Muscle layer of colon (tissue), 2 donors: ENCODE measurements around the gene ROCK2.
"Not testable (repeated sequence)": the region's sequence is repeated elsewhere in the genome, so short reads cannot be mapped to it uniquely, and the experiment has no call there.

Experiments
- H3K27ac ChIP-seq: one replicate; pipeline ENCODE4 v1.7.0; 2013; ENCODE audit warnings: low read depth, mild to moderate bottlenecking, low read length, moderate library complexity
- H3K27me3 ChIP-seq, 2 donors: one replicate each; pipeline ENCODE4 v1.7.0; 2013; ENCODE audit warnings: low read length in 2 of 2, mild to moderate bottlenecking in 2 of 2; ENCODE audit not compliant: insufficient read depth in 2 of 2, control insufficient read depth in 1 of 2
- H3K36me3 ChIP-seq: one replicate; pipeline ENCODE4 v1.7.0; 2013; ENCODE audit warnings: mild to moderate bottlenecking, low read length; ENCODE audit not compliant: insufficient read depth
- H3K4me1 ChIP-seq: one replicate; pipeline ENCODE4 v1.7.0; 2013; ENCODE audit warnings: mild to moderate bottlenecking, low read length; ENCODE audit not compliant: insufficient read depth
- H3K4me3 ChIP-seq, 2 donors: one replicate each; pipeline ENCODE4 v1.7.0; 2013; ENCODE audit warnings: low read length in 2 of 2, low read depth in 1 of 2, mild to moderate bottlenecking in 1 of 2, moderate library complexity in 1 of 2
- H3K9ac ChIP-seq: one replicate; pipeline ENCODE4 v1.7.0; 2013; ENCODE audit warnings: low read length
- H3K9me3 ChIP-seq: one replicate; pipeline ENCODE4 v1.7.0; 2013; ENCODE audit warnings: mild to moderate bottlenecking, low read length
- donor health status: abdominal sarcoma.
- donor health status: Adenocarcinoma of cecum.

Gene ROCK2

DNA sequence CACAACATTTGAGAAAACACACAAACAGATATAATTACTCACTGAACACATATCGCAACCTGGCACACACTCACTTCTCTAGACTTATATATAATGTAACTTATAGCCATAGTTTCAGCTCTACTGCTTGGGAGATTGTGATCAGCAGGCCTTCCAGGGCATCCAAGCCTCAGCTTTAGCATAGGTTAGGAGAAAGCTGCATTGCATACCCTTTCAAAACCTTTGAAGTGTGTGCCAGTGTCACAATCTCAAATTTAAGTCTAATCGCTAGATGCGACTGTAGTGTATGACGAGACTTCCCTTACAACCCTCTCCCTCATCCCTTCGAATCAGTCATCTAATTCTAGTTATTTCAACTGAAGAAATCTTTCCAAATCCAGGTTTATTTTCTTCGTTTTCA, 158.3 kb downstream of the ROCK2 start:
- Histone ChIP-seq H3K36me3 (peaks cover 24% of the 10 kb centered on the region), H3K27me3 (no peaks in the 10 kb centered on the region), H3K4me1 (no peaks in the 10 kb centered on the region), H3K27ac (no peak overlapping the region), H3K4me3 (no peak overlapping the region), H3K9me3 (no peaks in the 10 kb centered on the region), H3K9ac (no peak overlapping the region)

DNA sequence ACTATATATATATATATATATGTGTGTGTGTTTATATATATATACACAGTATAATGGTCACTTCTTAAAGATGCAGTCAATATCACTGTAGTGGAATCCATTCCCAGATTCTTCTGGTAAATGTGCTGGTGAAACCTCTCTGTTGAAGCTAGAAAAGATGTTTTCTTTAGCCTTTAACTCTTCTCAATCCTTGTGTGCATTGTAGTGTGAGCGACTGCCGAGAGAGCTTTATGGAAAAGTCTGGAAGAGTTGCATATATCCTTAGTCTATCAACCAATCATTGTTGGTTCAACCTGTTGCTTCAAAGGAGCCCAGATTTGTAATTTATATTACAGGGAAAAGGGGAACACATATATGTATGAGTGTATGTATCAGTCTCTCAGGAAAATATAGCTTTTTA, 161.5 kb downstream of the ROCK2 start:
- no peaks in the 10 kb centered on the region for H3K9me3 ChIP-seq
- peaks cover 17% of the 10 kb centered on the region for H3K36me3 ChIP-seq

DNA sequence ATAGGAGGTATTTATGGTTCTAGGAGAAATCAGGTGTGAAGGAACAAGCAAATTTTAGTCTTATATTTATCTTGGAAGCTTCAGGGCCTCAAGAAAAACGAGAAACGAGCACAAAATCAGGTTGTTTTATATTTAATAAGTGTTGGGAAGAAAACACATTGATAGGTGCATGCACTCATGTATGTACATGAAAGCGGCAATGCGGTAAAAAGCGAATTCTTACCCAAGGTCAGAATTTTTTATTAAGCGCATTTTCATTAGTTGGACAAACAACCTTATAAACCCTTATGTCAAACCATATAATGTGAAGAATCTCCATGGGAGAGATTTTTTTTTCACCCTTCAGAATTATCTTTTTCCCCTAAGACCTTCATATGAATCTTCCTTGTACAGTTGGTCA, 163.8 kb downstream of the ROCK2 start:
- H3K9ac ChIP-seq: no peak overlapping the region
- no peak overlapping the region for H3K4me3 ChIP-seq
- H3K27ac ChIP-seq: no peak overlapping the region
- H3K27me3 ChIP-seq: no peaks in the 10 kb centered on the region
- no peaks in the 10 kb centered on the region for H3K9me3 ChIP-seq
- H3K4me1 ChIP-seq: no peaks in the 10 kb centered on the region
- H3K36me3 ChIP-seq: peaks cover 17% of the 10 kb centered on the region

More for the DNA sequence above, 161.5 kb downstream of the ROCK2 start:
- Histone ChIP-seq H3K27me3 (no peaks in the 10 kb centered on the region), H3K27ac (no peak overlapping the region), H3K9ac (no peak overlapping the region), H3K4me1 (no peaks in the 10 kb centered on the region), H3K4me3 (no peak overlapping the region)

DNA sequence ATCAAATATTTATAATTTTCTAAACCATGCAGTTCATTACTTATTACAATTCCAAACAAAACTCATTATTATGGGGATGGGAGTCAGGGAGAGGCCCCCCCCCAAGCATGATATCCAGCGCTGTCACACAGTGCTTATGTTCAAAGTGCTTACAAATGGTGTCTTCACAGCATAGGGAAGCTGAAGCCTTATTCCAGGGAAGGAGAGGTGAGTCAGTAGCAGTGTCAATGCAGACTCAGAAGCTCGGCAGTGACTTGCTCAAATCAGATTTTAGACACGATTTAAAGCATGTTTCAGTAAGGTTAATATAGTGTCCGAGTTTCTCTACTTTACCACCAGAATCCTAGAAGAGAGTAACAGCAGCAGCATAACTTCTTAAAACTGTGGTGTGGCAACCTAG, 164.5 kb downstream of the ROCK2 start:
- H3K4me3 ChIP-seq: no peak overlapping the region
- H3K9me3 ChIP-seq: no peaks in the 10 kb centered on the region
- H3K4me1 ChIP-seq: no peaks in the 10 kb centered on the region
- H3K27ac ChIP-seq: no peak overlapping the region
- H3K9ac ChIP-seq: no peak overlapping the region
- peaks cover 12% of the 10 kb centered on the region for H3K36me3 ChIP-seq
- no peaks in the 10 kb centered on the region for H3K27me3 ChIP-seq

DNA sequence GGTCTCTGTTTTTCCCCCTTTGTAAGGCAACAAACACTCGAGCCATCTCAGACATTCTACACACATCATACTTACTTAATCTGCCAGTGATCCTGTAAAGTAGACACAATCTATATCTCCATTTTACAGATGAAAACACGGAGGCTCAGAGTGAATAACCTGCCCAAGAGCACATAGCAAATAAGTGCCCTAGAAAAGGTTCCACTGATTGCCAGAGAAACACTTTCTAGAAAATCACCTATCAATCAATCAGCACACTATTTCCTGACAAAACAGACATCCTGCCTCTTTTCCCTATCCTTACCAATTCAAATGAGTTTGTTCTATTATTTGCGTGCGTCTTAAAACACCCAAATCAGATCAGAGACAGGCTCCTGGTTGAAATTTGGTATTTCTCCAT, 165.2 kb downstream of the ROCK2 start:
- H3K4me3 ChIP-seq: no peak overlapping the region
- no peaks in the 10 kb centered on the region for H3K4me1 ChIP-seq
- H3K9ac ChIP-seq: no peak overlapping the region
- H3K36me3 ChIP-seq: peaks cover 8% of the 10 kb centered on the region
- no peak overlapping the region for H3K27ac ChIP-seq
- H3K9me3 ChIP-seq: no peaks in the 10 kb centered on the region
- H3K27me3 ChIP-seq: no peaks in the 10 kb centered on the region

DNA sequence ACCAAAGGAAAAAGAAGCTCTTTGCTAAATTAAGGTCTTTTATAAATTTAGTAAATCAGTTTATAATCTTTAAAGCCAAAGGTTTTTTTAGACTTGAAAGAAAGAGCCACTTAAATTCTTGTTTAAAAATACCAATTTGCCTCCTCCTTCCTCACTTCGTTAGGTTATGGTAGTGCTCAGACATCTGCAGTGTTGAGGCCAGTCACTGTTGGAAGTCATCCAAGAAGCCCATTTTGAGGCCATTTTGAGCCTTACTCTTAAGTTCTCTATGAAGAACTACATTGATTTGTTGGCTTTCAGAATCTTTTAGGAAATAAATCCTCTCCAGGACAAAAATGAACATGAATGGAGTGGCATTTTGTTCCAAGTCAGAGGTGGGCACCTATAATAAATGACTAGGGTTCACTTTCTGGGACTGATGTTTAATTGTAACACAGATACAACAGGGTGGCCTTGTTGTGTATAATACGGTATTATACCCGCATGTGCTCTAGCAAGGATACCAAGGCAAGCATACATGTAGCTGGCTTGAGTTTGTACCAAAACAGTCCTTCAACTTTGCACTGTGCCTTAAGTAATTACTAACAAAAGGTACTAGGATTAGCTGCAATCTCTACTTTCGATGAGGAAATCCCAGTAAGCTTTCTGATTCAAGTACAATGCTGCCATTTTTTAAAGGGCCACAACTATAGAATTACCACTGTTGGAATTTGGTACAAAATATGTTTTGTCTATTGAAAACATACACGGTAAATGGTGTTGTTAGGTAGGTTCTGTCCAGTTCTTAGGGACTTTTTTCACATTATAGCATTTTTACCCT, 166.4 kb downstream of the ROCK2 start:
- peaks cover 8% of the 10 kb centered on the region for H3K36me3 ChIP-seq
- H3K27ac ChIP-seq: no peak overlapping the region
- no peaks in the 10 kb centered on the region for H3K27me3 ChIP-seq
- no peak overlapping the region for H3K4me3 ChIP-seq
- no peaks in the 10 kb centered on the region for H3K9me3 ChIP-seq
- H3K4me1 ChIP-seq: no peaks in the 10 kb centered on the region
- H3K9ac ChIP-seq: no peak overlapping the region

DNA sequence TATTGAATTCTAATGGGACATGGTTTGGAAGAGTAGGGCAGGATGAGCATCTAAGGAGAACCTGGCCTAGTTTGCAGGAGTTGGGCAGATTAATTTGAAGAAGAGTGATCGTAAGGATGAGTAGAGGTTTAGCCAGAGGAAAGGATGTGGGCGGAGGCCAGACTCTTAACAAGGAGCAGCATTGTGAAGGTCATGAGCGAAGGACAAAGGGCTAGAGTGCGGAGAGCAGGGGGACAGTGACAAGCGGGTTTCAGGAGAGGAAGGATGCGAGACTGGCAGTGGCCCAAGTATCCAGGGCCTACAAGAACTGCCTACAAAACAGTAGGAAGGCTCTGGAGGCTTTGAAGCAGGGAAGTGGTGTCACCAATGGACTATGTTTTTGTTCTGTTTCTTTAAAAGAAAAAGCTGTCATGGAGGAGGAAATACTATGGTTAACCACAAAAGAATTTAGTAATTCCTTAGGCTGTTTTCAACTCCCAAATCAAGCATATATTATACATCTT, 169.1 kb downstream of the ROCK2 start:
- Histone ChIP-seq H3K36me3 (peaks cover 4% of the 10 kb centered on the region), H3K4me3 (no peak overlapping the region), H3K9ac (no peak overlapping the region), H3K27me3 (no peaks in the 10 kb centered on the region), H3K27ac (no peak overlapping the region), H3K4me1 (no peaks in the 10 kb centered on the region), H3K9me3 (no peaks in the 10 kb centered on the region)

DNA sequence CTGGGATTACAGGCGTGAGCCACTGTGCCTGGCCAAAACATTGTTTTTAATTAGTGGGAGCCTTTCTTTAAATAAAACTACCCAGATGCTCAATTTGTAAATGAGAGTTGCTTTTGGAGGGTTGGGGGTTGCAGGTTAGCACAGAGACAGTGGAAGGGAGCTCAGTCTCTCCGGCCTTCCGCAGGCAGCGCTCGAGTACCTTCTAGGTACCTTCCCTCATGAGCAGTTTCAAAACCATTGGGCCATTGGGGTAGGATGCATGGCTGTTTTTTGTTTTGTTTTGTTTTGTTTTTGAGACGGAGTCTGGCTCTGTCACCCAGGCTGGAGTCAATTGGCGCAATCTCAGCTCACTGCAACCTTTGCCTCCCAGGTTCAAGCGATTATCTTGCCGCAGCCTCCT, 170.2 kb downstream of the ROCK2 start:
- no peak overlapping the region for H3K27ac ChIP-seq

DNA sequence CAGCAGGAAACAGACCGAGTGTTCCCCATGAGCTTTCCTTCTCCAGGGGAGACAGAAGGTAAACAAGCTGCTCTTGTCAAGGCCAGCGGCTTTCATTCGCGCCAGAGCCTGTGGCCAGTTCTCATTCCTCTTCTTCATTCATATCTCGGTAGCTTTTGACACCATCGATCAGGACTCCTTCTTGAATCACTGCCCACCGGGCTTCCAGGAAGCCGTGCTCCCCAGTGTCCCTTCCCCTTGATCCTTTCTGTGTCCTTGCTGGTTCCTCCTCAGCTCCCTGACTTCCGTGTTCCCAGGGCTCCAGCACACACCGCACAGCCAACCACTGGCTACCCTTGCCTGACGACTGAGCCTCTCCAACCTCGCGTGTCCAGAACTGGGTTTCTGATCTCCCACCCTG, 175.1 kb downstream of the ROCK2 start:
- H3K36me3 ChIP-seq: no peaks in the 10 kb centered on the region
- no peak overlapping the region for H3K4me3 ChIP-seq
- H3K27ac ChIP-seq: no peak overlapping the region

More for the DNA sequence above, 170.2 kb downstream of the ROCK2 start:
- Histone ChIP-seq H3K4me3 (no peak overlapping the region), H3K36me3 (no peaks in the 10 kb centered on the region), H3K9ac (no peak overlapping the region), H3K27me3 (no peaks in the 10 kb centered on the region), H3K9me3 (no peaks in the 10 kb centered on the region), H3K4me1 (no peaks in the 10 kb centered on the region)

DNA sequence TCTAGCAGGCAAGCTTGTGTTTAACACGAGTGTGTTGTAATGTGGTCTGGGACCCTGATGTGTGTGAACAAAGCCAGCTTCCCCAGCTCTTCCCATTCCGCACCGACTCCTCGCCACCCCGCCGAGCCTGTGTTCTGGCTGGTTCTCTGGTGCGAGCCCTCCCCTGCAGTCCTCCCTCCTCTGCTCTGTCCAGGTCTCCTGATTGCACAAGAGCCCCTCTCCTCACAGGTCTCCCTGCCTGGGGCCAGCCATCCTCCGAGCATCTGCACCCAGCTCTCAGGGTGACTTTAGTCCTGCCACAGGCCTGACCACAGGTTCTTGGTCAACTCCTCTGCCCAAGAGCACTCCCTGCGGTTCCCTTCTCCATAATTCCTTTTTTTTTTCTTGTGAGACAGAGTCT, 175.9 kb downstream of the ROCK2 start:
- H3K36me3 ChIP-seq: peaks cover 5% of the 10 kb centered on the region

More for the DNA sequence above, 175.1 kb downstream of the ROCK2 start:
- H3K9me3 ChIP-seq: no peaks in the 10 kb centered on the region
- no peaks in the 10 kb centered on the region for H3K27me3 ChIP-seq
- no peak overlapping the region for H3K9ac ChIP-seq
- no peaks in the 10 kb centered on the region for H3K4me1 ChIP-seq

DNA sequence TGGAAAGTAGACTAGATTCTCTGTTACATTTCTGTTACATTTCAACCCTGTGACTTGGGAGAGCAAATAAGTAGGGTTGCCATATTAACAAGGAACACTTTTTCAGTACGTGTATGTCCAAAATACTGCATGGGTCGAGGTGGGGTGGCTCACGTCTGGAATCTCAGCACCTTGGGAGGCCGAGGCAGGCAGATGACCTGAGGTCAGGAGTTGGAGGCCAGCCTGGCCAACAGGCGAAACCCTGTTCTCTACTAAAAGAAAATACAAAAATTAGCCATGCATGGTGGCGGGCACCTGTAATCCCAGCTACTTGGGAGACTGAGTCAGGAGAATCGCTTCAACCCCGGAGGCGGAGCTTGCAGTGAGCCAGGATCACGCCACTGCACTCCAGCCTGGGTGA, 178.0 kb downstream of the ROCK2 start:
- H3K9ac ChIP-seq: no peak overlapping the region

More for the DNA sequence above, 175.9 kb downstream of the ROCK2 start:
- Histone ChIP-seq H3K9me3 (no peaks in the 10 kb centered on the region), H3K4me3 (no peak overlapping the region), H3K27ac (no peak overlapping the region), H3K4me1 (no peaks in the 10 kb centered on the region), H3K9ac (no peak overlapping the region), H3K27me3 (no peaks in the 10 kb centered on the region)

DNA sequence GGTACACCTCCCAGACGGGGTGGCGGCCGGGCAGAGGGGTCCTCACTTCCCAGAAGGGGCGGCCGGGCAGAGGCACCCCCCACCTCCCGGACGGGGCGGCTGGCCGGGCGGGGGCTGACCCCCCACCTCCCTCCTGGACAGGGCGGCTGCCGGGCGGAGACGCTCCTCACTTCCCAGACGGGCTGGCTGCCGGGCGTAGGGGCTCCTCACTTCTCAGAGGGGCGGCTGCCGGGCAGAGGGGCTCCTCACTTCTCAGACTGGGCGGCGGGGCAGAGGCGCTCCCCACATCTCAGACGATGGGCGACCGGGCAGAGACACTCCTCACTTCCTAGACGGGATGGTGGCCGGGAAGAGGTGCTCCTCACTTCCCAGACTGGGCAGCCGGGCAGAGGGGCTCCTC, 179.4 kb downstream of the ROCK2 start:
- H3K9ac ChIP-seq, H3K4me1 ChIP-seq, H3K4me3 ChIP-seq, H3K27me3 ChIP-seq, H3K27ac ChIP-seq, H3K9me3 ChIP-seq: not testable (repeated sequence)
- peaks cover 15% of the 10 kb centered on the region for H3K36me3 ChIP-seq

More for the DNA sequence above, 178.0 kb downstream of the ROCK2 start:
- Histone ChIP-seq H3K36me3 (peaks cover 12% of the 10 kb centered on the region), H3K27ac (no peak overlapping the region), H3K4me1 (no peaks in the 10 kb centered on the region), H3K9me3 (no peaks in the 10 kb centered on the region), H3K4me3 (no peak overlapping the region), H3K27me3 (no peaks in the 10 kb centered on the region)
